Measurements from ENCODE around the gene RARS2.
"Not testable (repeated sequence)": the region's sequence is repeated elsewhere in the genome, so short reads cannot be mapped to it uniquely, and the experiment has no call there.

The RARS2 gene

DNA sequence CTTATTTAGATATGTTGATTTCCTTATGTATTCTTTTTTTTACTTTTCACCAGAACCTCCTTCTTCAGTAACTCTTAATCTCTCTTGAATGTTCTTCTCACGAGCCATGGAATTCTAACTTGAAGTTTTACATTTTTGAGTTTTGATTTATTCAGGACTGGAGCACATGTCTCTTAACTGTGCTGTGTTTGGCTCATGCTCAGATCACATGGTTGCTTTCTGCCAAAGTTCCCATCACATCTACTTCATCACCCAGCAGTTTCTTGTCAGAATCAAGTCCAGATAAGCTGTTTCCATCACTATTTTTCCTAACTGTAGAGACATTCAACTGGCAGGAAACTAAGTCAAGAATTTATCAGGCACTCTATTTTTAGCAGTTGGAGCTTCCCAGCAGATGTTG is 85.3 kb downstream of the RARS2 start:
- H3K27ac ChIP-seq: peak overlapping the region; percentile 34 to 39
- TF ChIP-seq, protein P1, sequence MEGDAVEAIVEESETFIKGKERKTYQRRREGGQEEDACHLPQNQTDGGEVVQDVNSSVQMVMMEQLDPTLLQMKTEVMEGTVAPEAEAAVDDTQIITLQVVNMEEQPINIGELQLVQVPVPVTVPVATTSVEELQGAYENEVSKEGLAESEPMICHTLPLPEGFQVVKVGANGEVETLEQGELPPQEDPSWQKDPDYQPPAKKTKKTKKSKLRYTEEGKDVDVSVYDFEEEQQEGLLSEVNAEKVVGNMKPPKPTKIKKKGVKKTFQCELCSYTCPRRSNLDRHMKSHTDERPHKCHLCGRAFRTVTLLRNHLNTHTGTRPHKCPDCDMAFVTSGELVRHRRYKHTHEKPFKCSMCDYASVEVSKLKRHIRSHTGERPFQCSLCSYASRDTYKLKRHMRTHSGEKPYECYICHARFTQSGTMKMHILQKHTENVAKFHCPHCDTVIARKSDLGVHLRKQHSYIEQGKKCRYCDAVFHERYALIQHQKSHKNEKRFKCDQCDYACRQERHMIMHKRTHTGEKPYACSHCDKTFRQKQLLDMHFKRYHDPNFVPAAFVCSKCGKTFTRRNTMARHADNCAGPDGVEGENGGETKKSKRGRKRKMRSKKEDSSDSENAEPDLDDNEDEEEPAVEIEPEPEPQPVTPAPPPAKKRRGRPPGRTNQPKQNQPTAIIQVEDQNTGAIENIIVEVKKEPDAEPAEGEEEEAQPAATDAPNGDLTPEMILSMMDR (IDR thresholded peaks at IDR 0.05): no peak
- DNase-seq (ENCODE audit: low spot score): no peak

DNA sequence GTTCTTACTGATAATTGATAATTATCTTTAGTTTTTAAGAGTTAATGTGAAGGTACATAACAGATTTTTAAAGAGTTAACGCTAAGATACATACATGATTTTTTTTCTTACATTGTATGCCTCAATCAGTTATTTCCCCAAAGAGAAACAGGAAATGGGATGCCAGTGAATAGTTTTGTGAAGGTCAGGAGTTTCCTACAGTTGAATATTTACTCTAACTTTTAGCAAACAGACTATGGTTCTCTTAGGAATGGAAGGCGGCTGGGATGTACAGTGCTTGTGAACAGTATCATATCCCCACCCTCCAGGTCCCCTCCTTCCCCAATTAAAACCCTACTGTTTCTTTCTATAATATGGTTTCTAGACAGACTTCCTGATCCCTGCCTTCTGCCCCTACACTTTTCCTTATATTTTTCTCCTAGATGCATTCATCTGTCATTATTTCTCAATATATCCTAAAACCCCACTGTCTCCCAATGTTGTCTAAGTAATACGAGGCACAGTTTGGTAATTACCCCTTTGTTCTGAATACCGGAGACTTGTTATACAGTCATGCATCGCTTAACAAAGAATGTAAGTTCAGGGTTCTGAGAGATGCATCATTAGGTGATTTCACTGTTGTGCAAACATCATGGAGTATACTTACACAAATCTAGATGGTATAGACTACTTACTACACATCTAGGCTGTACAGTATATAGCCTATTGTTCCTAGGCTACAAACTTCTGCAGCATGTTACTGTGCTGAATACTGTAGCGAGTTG is 87.8 kb downstream of the RARS2 start:
- DNase-seq (ENCODE audit: low spot score): no peak
- TF ChIP-seq, protein P1 (IDR thresholded peaks at IDR 0.05): no peak
- no peak overlapping the region for H3K4me3 ChIP-seq
- no peak overlapping the region for H3K27ac ChIP-seq

More for the DNA sequence above, 85.3 kb downstream of the RARS2 start:
- H3K4me3 ChIP-seq: no peak overlapping the region

DNA sequence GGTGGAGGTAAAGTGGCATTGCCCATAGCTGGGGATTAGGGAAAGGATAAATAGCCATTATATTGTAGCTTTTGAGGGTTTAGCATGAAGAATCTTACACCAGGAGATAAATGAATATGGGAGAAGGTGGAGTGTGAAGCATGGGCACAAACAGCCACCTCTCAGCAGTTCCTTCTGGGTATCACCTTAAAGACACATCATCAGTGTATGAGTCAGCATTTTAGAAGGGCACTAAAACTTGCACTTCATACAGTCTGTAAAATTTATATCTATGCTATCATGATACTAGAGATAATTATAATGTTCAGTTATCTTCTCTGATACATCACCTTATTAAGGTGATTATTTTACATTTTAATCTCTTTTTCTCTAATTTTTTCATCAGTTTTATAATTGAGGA is 91.7 kb downstream of the RARS2 start:
- Histone ChIP-seq H3K27ac (no peak overlapping the region), H3K4me3 (no peak overlapping the region)
- no peak for DNase-seq (ENCODE audit: low spot score)
- TF ChIP-seq, protein P1 (IDR thresholded peaks at IDR 0.05): no peak

DNA sequence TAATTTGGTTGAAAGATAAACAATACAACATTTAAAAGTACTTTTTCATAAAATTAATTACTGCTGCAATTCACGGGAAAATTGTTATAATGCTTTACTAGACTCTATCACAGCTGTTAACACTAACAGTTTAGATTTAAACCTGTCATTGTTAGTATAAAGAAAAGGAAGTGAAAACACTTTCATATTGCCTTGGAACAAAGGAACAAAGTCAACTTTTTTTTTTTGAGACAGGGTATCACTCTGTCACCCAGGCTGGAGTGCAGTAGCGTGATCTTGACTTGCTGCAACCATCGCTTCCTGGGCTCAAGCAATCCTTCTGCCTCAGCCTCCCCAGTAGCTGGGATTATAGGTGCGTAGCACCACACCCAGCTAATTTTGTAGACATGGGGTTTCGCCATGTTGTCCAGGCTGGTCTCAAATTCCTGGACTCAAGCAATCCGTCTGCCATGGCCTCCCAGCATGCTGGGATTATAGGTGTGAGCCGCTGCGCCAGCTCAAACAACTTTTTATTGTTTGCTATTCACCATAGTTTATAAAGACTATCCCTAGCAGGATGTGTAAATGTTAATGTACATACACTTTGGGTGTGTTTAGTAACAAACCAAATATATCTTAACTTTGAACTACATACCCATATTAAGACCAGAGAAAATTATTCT is 94.9 kb downstream of the RARS2 start:
- no peak for DNase-seq (ENCODE audit: low spot score)
- no peak overlapping the region for H3K27ac ChIP-seq
- H3K4me3 ChIP-seq: no peak overlapping the region
- TF ChIP-seq, protein P1 (IDR thresholded peaks at IDR 0.05): no peak

DNA sequence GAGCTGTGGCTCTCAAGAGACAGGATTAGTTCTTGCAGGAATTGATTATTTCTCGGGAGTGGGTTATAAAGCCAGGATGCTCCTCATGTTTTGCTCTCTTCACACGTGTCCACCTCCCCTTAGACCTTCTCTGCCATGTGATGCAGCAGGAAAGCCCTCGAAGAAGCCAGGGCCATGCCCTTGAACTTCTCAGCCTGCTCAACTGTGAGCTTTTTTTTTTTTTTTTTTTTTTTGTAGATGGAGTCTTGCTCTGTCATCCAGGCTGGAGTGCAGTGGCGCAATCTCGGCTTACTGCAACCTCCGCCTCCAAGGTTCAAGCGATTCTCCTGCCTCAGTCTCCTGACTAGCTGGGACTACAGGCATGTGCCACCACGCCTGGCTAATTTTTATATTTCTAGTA is 100.5 kb downstream of the RARS2 start:
- not testable (repeated sequence) for H3K27ac ChIP-seq; DNase-seq (ENCODE audit: low spot score); H3K4me3 ChIP-seq

DNA sequence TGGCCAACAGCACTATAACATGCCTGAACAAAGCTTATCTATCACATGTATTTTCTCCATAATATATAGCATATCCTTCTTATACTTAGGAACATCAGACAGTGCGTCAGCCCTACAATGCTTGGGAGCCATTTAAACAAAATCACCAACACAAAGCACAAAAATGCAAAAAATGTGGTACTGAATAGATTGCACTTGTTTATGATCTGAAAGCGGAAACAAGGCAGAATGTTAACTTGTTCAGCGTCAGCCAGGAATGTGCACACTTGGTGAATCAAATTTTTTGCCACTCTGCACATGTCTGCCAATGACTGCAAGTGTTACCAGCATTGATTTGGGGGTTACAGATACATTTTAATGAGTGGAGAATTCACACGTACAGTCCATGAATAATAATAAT is 102.2 kb downstream of the RARS2 start:
- DNase-seq (ENCODE audit: low spot score): no peak
- TF ChIP-seq, protein P1 (IDR thresholded peaks at IDR 0.05): no peak

DNA sequence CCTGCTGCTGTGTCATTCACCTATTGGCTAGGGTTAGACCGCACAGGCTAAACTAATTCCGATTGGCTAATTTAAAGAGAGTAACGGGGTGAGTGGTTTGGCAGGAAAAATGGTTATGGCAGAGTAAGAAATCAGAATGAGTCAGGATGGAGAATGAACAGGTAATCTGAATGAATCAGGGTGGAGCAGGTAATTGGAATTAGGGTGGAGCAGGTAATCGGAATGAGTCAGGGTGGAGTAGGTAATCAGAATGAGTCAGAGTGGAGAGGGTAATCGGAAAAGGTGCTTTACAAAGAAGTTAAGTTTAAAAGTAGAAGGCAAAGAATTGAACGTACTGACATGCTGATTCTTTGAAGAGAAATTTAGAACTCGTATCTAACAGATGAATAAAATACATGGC is 105.3 kb downstream of the RARS2 start:
- DNase-seq (ENCODE audit: low spot score): no peak

More for the DNA sequence above, 102.2 kb downstream of the RARS2 start:
- H3K27ac ChIP-seq: no peak overlapping the region
- H3K4me3 ChIP-seq: no peak overlapping the region

More for the DNA sequence above, 105.3 kb downstream of the RARS2 start:
- no peak overlapping the region for H3K4me3 ChIP-seq
- TF ChIP-seq, protein P1 (IDR thresholded peaks at IDR 0.05): no peak
- no peak overlapping the region for H3K27ac ChIP-seq
